Measurements from ENCODE around the gene LACRT.

GRCh38 chr12:54612225-54612750 is 22.4 kb downstream of the LACRT start:
- no peak for TF ChIP-seq CTCF (IDR thresholded peaks at IDR 0.05)
- no peak for TF ChIP-seq POLR2A (IDR thresholded peaks at IDR 0.05)

All from body of pancreas (tissue), 4 donors.